ENCODE data around the gene ATXN7L1. TPM values are rescaled to one million over a fixed set of nuclear protein-coding genes. Genes with fewer than 3 reads are reported as not detected.
"Not testable (repeated sequence)": the region's sequence is repeated elsewhere in the genome, so short reads cannot be mapped to it uniquely, and the experiment has no call there.

ATXN7L1 gene
- polyA plus RNA-seq, 1 donor: 14.3 TPM

- DNase-seq: no peak
Observed at GRCh38 chr7:105862276-105862675, 14.1 kb downstream of the ATXN7L1 start.

GRCh38 chr7:105861224-105861623 is 15.2 kb downstream of the ATXN7L1 start:
- no peak for DNase-seq

GRCh38 chr7:105860793-105861192 is 15.6 kb downstream of the ATXN7L1 start:
- no peak for DNase-seq

DNA sequence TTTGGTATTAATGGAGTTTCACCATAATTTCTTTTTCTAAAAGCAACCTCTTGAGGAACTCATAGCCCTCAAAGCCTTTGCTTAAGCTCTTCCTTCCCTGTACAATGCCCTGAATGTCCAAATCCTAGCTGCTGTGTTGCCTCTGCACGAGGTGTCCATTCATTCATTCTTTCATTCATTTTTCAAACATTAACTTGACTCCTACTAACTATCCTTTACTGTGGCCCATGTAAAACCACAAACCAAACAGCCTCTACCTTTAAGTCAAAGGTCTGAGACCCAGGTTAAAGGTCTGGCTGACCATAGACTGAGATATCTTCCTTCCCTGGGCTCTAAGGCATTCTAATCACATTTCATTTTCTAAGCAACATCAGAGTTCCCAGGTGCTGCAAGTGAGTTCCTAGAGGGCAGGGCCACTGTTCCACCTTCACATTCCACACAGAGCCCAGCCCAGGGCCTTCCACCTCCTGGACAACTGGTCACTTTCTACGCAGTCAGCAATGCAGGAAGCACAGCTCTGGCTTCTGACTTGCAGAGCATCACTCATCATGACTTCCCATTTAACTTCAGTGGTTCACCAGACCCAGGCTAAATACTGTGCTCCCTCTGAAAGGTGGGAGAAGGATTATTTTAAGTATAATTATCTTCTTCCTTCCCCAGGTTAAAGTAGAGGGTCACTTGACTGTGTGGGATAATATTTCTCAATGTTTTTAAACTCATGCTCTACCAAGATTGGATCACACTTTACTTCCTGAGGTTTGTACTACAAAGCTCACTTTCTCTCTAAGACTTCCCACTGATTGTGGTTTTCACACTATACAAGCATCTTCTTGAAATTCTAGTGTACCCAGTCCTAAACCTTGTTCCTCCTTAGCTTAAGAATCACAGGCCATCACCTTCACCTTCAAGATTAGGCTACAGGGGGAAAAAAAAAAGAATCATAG is 19.1 kb downstream of the ATXN7L1 start:
- no peak for DNase-seq

GRCh38 chr7:105854498-105854897 is 21.9 kb downstream of the ATXN7L1 start:
- DNase-seq: no peak

DNA sequence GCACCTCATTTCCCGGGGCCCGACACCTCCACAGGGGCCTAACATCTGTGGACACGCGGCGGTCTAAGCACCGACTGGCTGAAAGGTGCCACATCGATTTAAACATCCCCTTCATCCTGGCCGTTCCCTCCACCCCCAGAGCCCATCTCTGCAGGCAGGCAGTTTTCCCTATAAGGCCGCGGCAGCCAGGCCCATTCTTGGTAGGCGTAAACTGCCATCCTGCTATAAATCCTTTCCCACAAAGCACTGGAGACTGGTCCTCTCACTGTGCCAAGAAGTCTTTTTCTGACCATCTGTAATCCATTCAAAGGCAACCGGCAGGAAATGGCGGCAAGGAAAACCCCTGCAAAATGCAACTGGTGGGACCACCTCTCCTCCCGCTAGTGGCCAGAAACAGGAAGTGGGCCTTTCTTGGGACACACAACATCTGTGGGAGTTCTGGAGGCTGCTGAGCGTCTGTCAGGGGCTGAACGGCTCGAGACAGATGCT is 22.4 kb downstream of the ATXN7L1 start:
- DNase-seq: peak; percentile 48

DNA sequence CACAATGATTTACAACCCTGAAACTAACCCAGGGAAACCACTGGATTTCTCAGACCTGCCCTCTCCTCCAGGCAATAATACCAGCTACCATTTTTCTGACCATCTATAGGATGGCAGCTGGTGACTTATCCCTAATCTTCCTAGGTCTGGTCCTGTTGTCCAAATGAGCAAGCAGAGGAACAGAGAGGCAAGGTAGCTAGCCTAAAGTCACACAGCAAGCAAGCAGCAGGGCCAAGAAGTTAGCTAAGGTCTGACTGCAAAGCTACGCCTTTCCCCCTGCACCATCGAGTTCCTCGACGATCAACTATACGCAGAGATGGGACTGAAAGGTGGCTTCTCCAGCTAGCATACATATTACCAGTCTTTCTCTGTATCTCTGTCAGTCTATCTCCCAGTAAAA is 25.3 kb downstream of the ATXN7L1 start:
- DNase-seq: no peak

DNA sequence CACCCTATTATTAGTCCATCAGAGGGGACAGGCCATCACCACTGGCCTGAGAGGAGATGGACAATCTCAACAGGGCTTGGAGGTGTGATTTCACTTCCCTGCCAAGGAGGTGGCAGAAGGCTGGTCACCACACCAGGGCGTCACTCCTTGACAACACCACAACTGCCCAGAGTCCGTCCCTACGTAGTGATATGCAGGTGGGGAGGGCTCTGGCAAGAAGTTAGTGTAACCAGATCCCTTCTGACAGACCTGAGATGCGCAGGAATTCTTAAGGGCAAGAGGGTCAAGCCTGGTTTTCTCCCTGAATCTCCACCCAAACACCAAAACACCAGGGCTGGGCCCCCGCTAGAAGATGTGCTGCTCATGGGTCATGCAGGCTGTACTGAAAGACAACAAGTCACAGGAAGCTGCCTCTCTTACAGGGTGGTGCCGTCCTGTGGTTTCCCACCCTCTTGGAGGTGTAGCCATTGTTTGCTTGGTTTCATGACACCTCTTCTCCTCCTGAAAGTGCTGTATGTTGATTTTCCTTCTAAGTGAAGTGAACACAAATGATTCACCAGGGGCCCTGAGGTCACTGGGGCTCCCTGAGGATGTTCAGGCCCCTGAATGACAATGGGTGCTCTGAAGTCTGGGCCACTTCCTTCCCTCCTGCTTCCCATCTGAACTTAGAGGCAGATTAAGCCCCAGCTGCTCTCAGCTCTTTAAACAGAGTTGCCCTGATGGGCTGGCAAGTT is 27.1 kb downstream of the ATXN7L1 start:
- no peak for DNase-seq

- no peak for DNase-seq
Observed at GRCh38 chr7:105846404-105846803, 30.0 kb downstream of the ATXN7L1 start.

- DNase-seq: not testable (repeated sequence)
Observed at GRCh38 chr7:105844681-105845080, 31.7 kb downstream of the ATXN7L1 start.

GRCh38 chr7:105841866-105842265 is 34.5 kb downstream of the ATXN7L1 start:
- no peak for DNase-seq

DNA sequence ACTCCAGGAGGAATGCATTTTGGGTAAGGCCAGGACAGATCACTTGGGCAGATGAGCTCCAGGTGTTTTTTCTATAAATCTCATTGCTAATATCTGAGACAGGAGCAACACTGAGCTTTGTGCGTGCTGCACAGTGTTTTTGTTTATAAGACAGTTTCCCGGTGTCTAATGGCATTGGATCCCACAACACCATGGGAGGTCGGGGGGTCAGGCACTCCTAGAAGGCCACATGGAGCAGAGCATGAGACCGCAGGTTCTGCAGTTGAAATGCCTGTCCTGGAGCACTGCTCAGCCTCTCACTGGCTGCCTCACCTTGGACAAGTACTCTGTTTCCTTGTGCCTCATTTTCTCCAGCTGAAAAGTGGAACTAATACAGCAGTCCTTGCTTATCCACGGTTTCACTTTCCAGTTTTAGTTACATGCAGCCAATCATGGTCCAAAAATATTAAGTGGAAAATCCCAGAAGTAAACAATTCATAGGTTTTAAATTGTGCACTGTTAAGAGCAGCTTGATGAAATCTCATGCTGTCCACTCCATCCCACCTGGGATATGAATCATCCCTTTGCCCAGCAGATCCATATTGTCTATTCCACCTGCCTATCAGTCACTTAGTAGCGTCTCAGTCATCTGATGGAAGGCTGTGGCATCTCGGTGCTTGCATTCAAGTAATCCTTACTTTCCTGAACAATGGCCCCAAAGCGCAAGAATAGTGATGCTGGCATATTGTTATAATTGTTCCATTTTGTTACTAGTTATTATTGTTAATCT is 35.2 kb downstream of the ATXN7L1 start:
- DNase-seq: no peak

DNA sequence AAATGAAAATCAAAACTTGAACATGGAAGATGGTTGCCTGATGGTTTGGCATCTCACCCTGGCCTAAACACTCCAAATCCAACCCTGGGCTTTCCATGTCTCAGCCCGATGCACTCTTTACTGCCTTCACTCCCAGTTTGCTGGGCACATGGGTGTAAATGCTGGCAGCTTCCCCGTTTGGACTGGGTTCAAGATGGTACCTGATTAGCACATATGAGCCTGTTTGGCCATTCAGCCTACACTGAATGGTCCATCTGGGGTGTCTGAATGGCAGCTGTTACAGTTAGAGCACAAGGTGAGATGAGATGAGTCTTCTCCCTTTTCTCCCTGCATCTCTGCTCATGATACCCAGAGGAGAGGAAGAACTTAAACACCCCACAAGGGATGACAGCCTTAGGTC is 37.1 kb downstream of the ATXN7L1 start:
- no peak for DNase-seq

GRCh38 chr7:105838627-105839231 is 37.7 kb downstream of the ATXN7L1 start:
- no peak for DNase-seq

GRCh38 chr7:105837765-105838626 is 38.4 kb downstream of the ATXN7L1 start:
- no peak for DNase-seq

DNA sequence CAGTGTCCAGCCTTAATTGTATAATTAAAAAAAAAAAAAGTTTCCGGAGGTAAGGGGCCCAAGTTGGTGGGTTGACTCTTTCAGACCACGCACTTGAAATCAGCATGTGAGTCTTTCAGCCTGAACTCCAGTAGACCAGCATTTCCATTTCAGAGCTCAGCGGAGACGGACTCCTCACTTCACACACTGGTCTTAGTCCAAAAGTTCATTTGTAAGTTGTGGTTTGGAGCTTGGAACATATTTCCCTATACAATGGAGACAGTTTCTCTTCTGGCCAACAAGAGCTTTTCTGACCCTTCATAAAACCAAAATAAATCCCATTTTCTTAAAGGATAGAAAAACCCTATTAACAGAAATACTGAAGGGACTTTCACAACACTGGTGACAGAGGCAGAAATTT is 41.0 kb downstream of the ATXN7L1 start:
- DNase-seq: no peak

GRCh38 chr7:105831824-105832535 is 44.4 kb downstream of the ATXN7L1 start:
- DNase-seq: no peak

- DNase-seq: no peak
Observed at GRCh38 chr7:105831302-105831620, 45.1 kb downstream of the ATXN7L1 start.

- no peak for DNase-seq
Observed at GRCh38 chr7:105830405-105831301, 45.7 kb downstream of the ATXN7L1 start.
